ENCODE results near the gene CCL4.

- TF ChIP-seq CTCF (IDR thresholded peaks at IDR 0.05): no peak
- TF ChIP-seq POLR2AphosphoS5 (IDR thresholded peaks at IDR 0.05): no peak
Measured at GRCh38 chr17:36088670-36089338, 14.8 kb upstream of the CCL4 start.
